NCI-H345 (cell line): Measurements from ENCODE around the gene IGF1.

Experiments used
- DNase-seq: peaks from one replicate; lab custom pipeline; 2025; lab: John Stamatoyannopoulos, UW

IGF1 gene

GRCh38 chr12:102480406-102480805 lies at the start of gene IGF1:
Gene IGF1 (minus strand): TSS chr12:102480563. CDS start chr12:102480381, 182 bp downstream.
- no peak for DNase-seq

- DNase-seq: no peak
These were observed 47.7 kb upstream of the IGF1 start for GRCh38 chr12:102528111-102528510.

GRCh38 chr12:102527171-102527720 lies 46.9 kb upstream of the IGF1 start:
- DNase-seq: no peak

GRCh38 chr12:102526656-102527055 lies 46.3 kb upstream of the IGF1 start:
- no peak for DNase-seq

- no peak for DNase-seq
These were observed 42.4 kb upstream of the IGF1 start for GRCh38 chr12:102522768-102523167.

- DNase-seq: no peak
These were observed 41.4 kb upstream of the IGF1 start for GRCh38 chr12:102521662-102522277.

- DNase-seq: no peak
These were observed 38.5 kb upstream of the IGF1 start for GRCh38 chr12:102518871-102519270.

GRCh38 chr12:102514696-102515095 lies 34.3 kb upstream of the IGF1 start:
- DNase-seq: no peak

- DNase-seq: no peak
These were observed 33.4 kb upstream of the IGF1 start for GRCh38 chr12:102513739-102514138.

- no peak for DNase-seq
These were observed 32.9 kb upstream of the IGF1 start for GRCh38 chr12:102513272-102513671.

GRCh38 chr12:102512523-102512922 lies 32.2 kb upstream of the IGF1 start:
- no peak for DNase-seq

GRCh38 chr12:102511575-102511974 lies 31.2 kb upstream of the IGF1 start:
- DNase-seq: no peak

GRCh38 chr12:102510463-102510862 lies 30.1 kb upstream of the IGF1 start:
- DNase-seq: no peak

- no peak for DNase-seq
These were observed 29.7 kb upstream of the IGF1 start for GRCh38 chr12:102510031-102510430.

GRCh38 chr12:102509123-102509626 lies 28.8 kb upstream of the IGF1 start:
- no peak for DNase-seq

- DNase-seq: no peak
These were observed 27.7 kb upstream of the IGF1 start for GRCh38 chr12:102508052-102508451.

GRCh38 chr12:102507301-102507700 lies 26.9 kb upstream of the IGF1 start:
- no peak for DNase-seq

- DNase-seq: no peak
These were observed 24.5 kb upstream of the IGF1 start for GRCh38 chr12:102504871-102505270.

- DNase-seq: no peak
These were observed 23.9 kb upstream of the IGF1 start for GRCh38 chr12:102504280-102504679.

GRCh38 chr12:102503831-102504230 lies 23.5 kb upstream of the IGF1 start:
- no peak for DNase-seq

- DNase-seq: no peak
These were observed 22.8 kb upstream of the IGF1 start for GRCh38 chr12:102503056-102503681.

GRCh38 chr12:102501773-102502172 lies 21.4 kb upstream of the IGF1 start:
- no peak for DNase-seq

GRCh38 chr12:102498471-102498870 lies 18.1 kb upstream of the IGF1 start:
- DNase-seq: no peak

GRCh38 chr12:102497743-102498142 lies 17.4 kb upstream of the IGF1 start:
- no peak for DNase-seq
